Vein endothelial cell (primary cell): ENCODE results near the gene RASA4B. TPM values are rescaled to one million over a fixed set of nuclear protein-coding genes. Genes with fewer than 3 reads are reported as not detected.

Experiments used
- total RNA-seq: library from RNA; depleted of rRNA; stranded (reverse); fragments of >200 nt; gene quantifications from 2 replicates; pipeline ENCODE4 v1.2.3, GENCODE V29; 2012

Gene RASA4B
- 3.8 and 15.4 TPM in 2 replicates for total RNA-seq

DNA sequence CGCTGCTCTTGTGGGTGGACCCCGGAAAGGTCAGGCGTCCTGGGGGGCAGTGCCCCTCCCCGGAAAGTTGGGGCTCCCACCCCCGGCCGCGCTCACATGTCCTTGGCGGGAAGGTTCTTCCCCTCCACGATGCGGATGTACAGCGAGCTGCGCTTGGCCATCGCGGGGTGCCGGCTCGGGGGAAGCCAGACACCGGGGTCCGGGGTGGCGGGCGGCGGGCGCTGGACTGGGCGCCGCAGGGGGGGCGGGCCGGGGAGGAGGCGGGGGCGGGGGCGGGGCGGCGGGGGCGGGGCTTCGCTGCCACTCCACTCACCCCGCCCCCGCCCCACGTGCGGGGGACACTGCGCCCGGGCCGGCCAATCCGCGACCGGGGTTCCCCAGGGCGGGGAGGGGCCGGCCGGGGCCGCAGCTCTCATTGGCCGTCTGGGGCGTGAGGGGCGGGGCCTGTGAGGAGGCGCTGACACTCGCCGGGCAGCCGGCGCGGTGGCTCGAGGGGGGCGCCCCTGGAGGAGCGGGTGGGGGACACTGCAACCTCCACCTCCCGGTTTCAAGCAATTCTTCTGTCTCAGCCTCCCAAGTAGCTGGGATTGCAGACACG is at the start of gene RASA4B:
Gene RASA4B, minus strand, starts transcription at position 228 of the 598 bp plus-strand sequence. Its CDS starts 67 bp downstream, at position 161.

DNA sequence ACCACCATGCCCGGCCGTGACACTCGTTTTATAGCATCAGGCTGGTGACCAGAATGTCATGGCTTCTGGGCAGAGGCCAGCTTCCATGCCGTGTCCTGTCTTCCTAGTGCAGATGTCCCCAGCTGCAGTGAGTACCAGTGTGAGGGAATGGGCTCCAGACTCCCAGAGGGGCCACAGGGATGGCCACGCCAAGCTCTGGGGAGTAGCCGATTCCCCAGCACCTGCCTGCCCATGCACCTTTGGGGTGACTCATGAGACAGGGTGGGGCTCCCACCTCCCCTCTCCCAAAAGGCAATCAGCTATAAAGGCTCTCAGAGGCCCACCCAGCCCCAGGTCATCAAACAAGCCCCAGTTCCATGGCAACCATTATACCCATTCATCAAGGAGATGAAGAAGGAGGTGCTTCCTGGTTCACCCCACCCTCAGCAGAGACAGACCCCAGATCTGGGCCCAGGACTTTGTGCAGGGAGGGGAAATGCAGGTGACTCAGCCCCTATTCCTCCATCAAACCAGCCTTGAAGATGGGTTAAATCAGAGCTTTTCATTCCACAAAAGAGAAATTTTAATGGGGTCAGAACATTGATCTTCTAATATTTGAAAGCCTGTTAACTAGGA is 33.3 kb upstream of the RASA4B start, which contains the start of gene SPDYE2:
Gene SPDYE2, plus strand, starts transcription at position 419 of the 615 bp plus-strand sequence. CDS start 2,030 bp downstream, outside the sequence.

GRCh38 chr7:102543596-102543995 is 26.0 kb upstream of the RASA4B start, which contains the start of gene UPK3BL2:
UPK3BL2 (minus strand) TSS chr7:102543696; CDS start chr7:102543636, 60 bp downstream.

DNA sequence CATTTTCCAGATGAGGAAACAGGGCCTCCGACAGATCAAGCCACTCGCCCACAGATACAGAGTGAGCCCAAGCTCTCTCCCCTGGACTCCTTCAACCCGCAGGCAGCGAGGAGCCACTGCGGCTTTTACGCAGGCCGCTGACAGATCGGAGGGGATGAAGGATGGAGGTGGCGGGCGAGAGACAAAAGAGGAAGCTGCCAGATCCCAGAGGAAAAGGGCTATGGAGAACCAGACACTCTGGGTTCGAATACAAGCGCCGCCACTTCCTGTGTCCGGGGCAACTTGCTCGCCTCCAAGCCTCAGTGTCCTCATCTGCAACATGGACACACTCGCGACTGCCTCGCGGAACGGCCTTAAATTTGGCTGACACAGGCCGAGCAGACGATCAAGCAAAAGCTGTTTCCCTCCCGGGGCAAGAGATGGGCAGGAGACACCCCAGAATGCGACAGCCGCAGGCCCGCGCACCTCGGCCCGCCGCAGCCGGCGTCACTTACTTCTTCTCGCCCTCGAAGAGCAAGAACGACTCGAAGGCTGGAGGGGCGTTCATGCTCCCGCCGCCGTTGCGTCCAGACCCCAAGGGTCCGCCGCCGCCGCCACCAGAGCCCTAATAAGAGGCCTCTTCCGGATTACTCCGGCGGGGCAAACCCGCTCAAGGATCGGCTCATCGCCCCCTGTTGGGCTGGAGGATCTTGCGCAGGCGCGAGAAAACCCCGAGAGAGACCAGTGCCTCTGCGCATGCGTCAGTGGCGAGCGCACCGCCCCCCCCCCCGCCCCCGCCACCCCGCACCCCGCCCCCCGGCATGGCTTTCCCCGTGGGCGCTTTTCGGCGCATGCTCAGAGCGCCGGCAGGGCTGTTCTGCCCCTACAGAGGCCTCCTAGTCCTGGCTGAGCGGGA is 39.0 kb downstream of the RASA4B start, which contains the start of gene POLR2J:
Gene POLR2J, minus strand, starts transcription at position 609 of the 895 bp plus-strand sequence. Its CDS starts 62 bp downstream, at position 547.

DNA sequence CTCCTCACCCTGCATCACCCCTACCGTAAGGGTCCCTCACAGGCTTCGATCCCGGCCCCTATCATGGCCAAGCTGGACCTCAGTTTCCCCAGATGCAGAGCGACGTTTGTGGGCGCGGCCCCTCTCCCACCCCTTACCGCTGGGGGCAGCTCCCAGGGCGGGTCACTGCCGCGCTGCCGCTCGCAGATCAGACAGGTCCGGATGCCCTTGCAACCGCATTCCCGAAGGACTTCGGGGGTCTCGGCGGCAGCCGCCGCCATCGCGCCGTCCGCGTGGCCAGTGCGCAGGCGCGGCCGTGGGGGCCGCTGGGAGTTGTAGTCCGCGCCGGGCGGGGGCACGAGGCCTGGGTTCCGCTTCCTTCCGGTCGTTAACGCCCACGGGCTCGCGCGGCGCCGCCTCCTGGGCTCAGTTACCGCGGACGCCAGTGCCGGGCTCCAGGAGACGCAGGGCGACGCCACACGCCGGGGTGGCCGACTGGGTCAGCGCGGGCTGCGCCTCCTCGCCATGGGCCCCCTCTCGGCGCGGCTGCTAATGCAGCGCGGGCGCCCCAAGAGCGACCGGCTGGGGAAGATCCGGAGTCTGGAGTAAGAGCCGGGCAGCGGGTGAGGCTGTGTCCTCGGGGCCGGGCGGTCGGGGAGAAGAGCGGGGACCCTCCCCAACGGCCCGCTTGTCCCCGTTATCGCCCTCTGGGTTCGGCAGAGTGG is 52.8 kb downstream of the RASA4B start, which contains the start of the genes ALKBH4 and LRWD1:
Gene ALKBH4, minus strand, starts transcription at position 287 of the 704 bp plus-strand sequence. Its CDS starts 27 bp downstream, at position 260.
Gene LRWD1, plus strand, starts transcription at position 408 of the 704 bp plus-strand sequence. Its CDS starts 97 bp downstream, at position 505.

GRCh38 chr7:102433219-102434038 is 84.1 kb downstream of the RASA4B start, which contains the start of gene ORAI2:
ORAI2 (plus strand) TSS chr7:102433575; CDS start chr7:102438957, 5,382 bp downstream.

Other genes with a start within 250 kb of the RASA4B start
- gene SH2B2, start 230.9 kb downstream of the RASA4B start, total RNA-seq: 1.4 and 1.6 TPM in 2 replicates
- gene SPDYE6, start 161.3 kb downstream of the RASA4B start, total RNA-seq: 0.33 TPM in 1 of 2 replicates, not detected in the other
- 15.0 and 16.9 TPM in 2 replicates for gene PRKRIP1, start 121.4 kb downstream of the RASA4B start, total RNA-seq
- 97.0 and 97.1 TPM in 2 replicates for gene ORAI2, start 84.2 kb downstream of the RASA4B start, total RNA-seq
- 13.1 and 17.3 TPM in 2 replicates for gene ALKBH4, start 52.9 kb downstream of the RASA4B start, total RNA-seq
- gene LRWD1, start 52.8 kb downstream of the RASA4B start, total RNA-seq: 27.2 and 29.4 TPM in 2 replicates
- gene POLR2J, start 38.9 kb downstream of the RASA4B start, total RNA-seq: 41.8 and 66.6 TPM in 2 replicates
- gene UPK3BL2, start 25.9 kb upstream of the RASA4B start, total RNA-seq: 2.5 and 2.9 TPM in 2 replicates
- gene SPDYE2, start 33.4 kb upstream of the RASA4B start, total RNA-seq: not detected in 2 replicates
- 85.0 and 93.7 TPM in 2 replicates for gene POLR2J3, start 54.8 kb upstream of the RASA4B start, total RNA-seq
- 11.1 and 30.4 TPM in 2 replicates for gene RASA4, start 99.0 kb upstream of the RASA4B start, total RNA-seq
- gene UPK3BL1, start 125.0 kb upstream of the RASA4B start, total RNA-seq: 11.5 and 17.3 TPM in 2 replicates
- gene SPDYE2B, start 132.5 kb upstream of the RASA4B start, total RNA-seq: not detected in 2 replicates
- 5.3 and 8.5 TPM in 2 replicates for gene POLR2J2, start 153.9 kb upstream of the RASA4B start, total RNA-seq
- gene FAM185A, start 231.2 kb upstream of the RASA4B start, total RNA-seq: 7.2 and 8.1 TPM in 2 replicates